GM12878 (cell line): ENCODE data around the gene CLEC1A. TPM values are rescaled to one million over a fixed set of nuclear protein-coding genes. Genes with fewer than 3 reads are reported as not detected.

Experiments used
- ATAC-seq: fragments of 200-7000 bp; cut with Tn5 transposase; 3 replicates; pipeline ENCODE4 v1.9.1; 2020; ENCODE audit warnings: mild to moderate bottlenecking, moderate library complexity
- BruUV-seq: library from RNA; stranded (reverse); fragments of 400-500 nt; replicated peaks from 2 replicates; lab custom pipeline; 2021; lab: Mats Ljungman, UMichigan
- CTCF ChIA-PET: fragments of 300-600 bp; sonication (Branson Sonifier 250); formaldehyde crosslinking; extraction: SDS; loops from one replicate; lab custom pipeline; 2021; ENCODE audit warnings: inconsistent platforms; lab: Yijun Ruan, JAX
- POLR2A ChIA-PET: fragments of 350-600 bp; formaldehyde crosslinking; extraction: SDS; loops from one replicate; lab custom pipeline; 2021; ENCODE audit warnings: inconsistent platforms; lab: Charles Lee
- RAD21 ChIA-PET: fragments of 300-600 bp; sonication (Branson Sonifier 250); formaldehyde crosslinking; loops from one replicate; lab custom pipeline; 2023; ENCODE audit warnings: antibody characterized with exemption; ENCODE audit not compliant: unreplicated experiment; lab: Charles Lee
- SMC1A ChIA-PET: fragments of 300-600 bp; sonication (Branson Sonifier 250); formaldehyde crosslinking; loops from one replicate; lab custom pipeline; 2023; ENCODE audit not compliant: unreplicated experiment, uncharacterized antibody; lab: Charles Lee
- DNase-seq: peaks from one replicate; pipeline ENCODE4 v3.0.0-alpha.2; 2011; ENCODE audit warnings: low read depth, low spot score
- FAIRE-seq: peaks from 3 replicates; lab custom pipeline; 2011; peaks lifted over from hg19 to GRCh38; lab: Jason Lieb, UNC
- H2AFZ ChIP-seq: 2 replicates; pipeline ENCODE4 v1.6.0; 2011; ENCODE audit warnings: low read depth, low read length, control low read depth; ENCODE audit not compliant: control insufficient read depth
- H3K27ac ChIP-seq: 2 replicates; pipeline ENCODE4 v1.5.1; 2011; ENCODE audit warnings: control low read depth; ENCODE audit not compliant: control insufficient read depth, insufficient read depth
- H3K27me3 ChIP-seq, 2 experiments: replicated peaks in 1 of 2; 2 replicates each; pipeline versions ENCODE4 v1.6.0 to v1.6.1; 2011; ENCODE audit warnings: low read length in 1 of 2; ENCODE audit not compliant: control insufficient read depth in 2 of 2, insufficient read depth in 2 of 2
- H3K36me3 ChIP-seq, 2 experiments: 2 replicates each; pipeline ENCODE4 v1.5.1; 2011; ENCODE audit warnings: low read length in 1 of 2; ENCODE audit not compliant: control insufficient read depth in 2 of 2, insufficient read depth in 2 of 2
- H3K4me1 ChIP-seq: 2 replicates; pipeline ENCODE4 v1.6.1; 2011; ENCODE audit warnings: mild to moderate bottlenecking, low read length, moderate library complexity, mixed read lengths; ENCODE audit not compliant: control insufficient read depth, insufficient read depth
- H3K4me2 ChIP-seq: 2 replicates; pipeline ENCODE4 v1.6.0; 2011; ENCODE audit warnings: control low read depth; ENCODE audit not compliant: control insufficient read depth, insufficient read depth
- H3K4me3 ChIP-seq: fragments of 200-600 bp; sonication (generic); 2 replicates; pipeline ENCODE4 v1.5.1; 2016
- H3K79me2 ChIP-seq: 2 replicates; pipeline ENCODE4 v1.6.0; 2011; ENCODE audit warnings: low read length; ENCODE audit not compliant: control insufficient read depth, insufficient read depth
- H3K9ac ChIP-seq: 2 replicates; pipeline ENCODE4 v1.8.0; 2011; ENCODE audit warnings: low read length, control low read depth, mixed read lengths; ENCODE audit not compliant: control insufficient read depth, insufficient read depth
- H3K9me3 ChIP-seq: replicated peaks from 3 replicates; pipeline ENCODE4 v1.5.1; 2011; ENCODE audit warnings: mild to moderate bottlenecking, low read length; ENCODE audit not compliant: control insufficient read depth, insufficient read depth
- H4K20me1 ChIP-seq: 2 replicates; pipeline ENCODE4 v1.6.0; 2011; ENCODE audit not compliant: control insufficient read depth, insufficient read depth
- ASH2L ChIP-seq: fragments of 300-600, 200-600 bp; sonication (generic); IDR thresholded peaks from 2 replicates; pipeline ENCODE4 v1.6.1; 2017; ENCODE audit warnings: low read depth, mild to moderate bottlenecking, borderline replicate concordance
- BCLAF1 ChIP-seq: fragments of 450-650 bp; IDR thresholded peaks from 2 replicates; pipeline ENCODE4 v1.6.1; 2017; ENCODE audit warnings: antibody characterized with exemption, mild to moderate bottlenecking, moderate library complexity
- BHLHE40 ChIP-seq, 2 experiments: fragments of 450-650 bp in 1 of 2; IDR thresholded peaks; 2 replicates each; pipeline ENCODE4 v1.6.1; 2011 to 2017; ENCODE audit warnings: low read depth in 2 of 2, borderline replicate concordance in 1 of 2, improper control_type of control experiment in 1 of 2, low read length in 1 of 2, mild to moderate bottlenecking in 1 of 2
- CTCF ChIP-seq, 3 experiments: IDR thresholded peaks in 2 of 3; conservative IDR thresholded peaks in 1 of 3; 2 replicates each; pipeline ENCODE4 v1.5.1; 2011; ENCODE audit warnings: low read depth in 3 of 3, low read length in 3 of 3, mild to moderate bottlenecking in 3 of 3, control low read depth in 2 of 3, moderate library complexity in 2 of 3, inconsistent platforms in 1 of 3, mixed read lengths in 1 of 3; ENCODE audit not compliant: control insufficient read depth in 2 of 3, insufficient read depth in 1 of 3; ENCODE audit errors: extremely low read depth in 1 of 3
- HDGF ChIP-seq: fragments of 450-650 bp; IDR thresholded peaks from 2 replicates; pipeline ENCODE4 v1.6.1; 2016; ENCODE audit warnings: antibody characterized with exemption
- IKZF2 ChIP-seq, 2 experiments: fragments of 450-650 bp; IDR thresholded peaks; 2 replicates each; pipeline ENCODE4 v1.6.1; 2017; ENCODE audit warnings: mild to moderate bottlenecking in 2 of 2, moderate library complexity in 2 of 2
- MTA3 ChIP-seq: IDR thresholded peaks from 2 replicates; pipeline ENCODE4 v1.6.1; 2012; ENCODE audit warnings: low read length, inconsistent platforms, borderline replicate concordance
- NFIC ChIP-seq: IDR thresholded peaks from 2 replicates; pipeline ENCODE4 v1.6.1; 2012; ENCODE audit warnings: low read depth, mild to moderate bottlenecking, inconsistent platforms, low read length, moderate library complexity
- NFYB ChIP-seq: IDR thresholded peaks from 2 replicates; pipeline ENCODE4 v1.6.1; 2011; ENCODE audit warnings: low read depth, mild to moderate bottlenecking, low read length, improper control_type of control experiment, moderate library complexity; ENCODE audit not compliant: insufficient read depth
- RBBP5 ChIP-seq: fragments of 200-600 bp; sonication (generic); conservative IDR thresholded peaks from 2 replicates; pipeline ENCODE4 v1.6.1; 2016
- STAT3 ChIP-seq: IDR thresholded peaks from 2 replicates; pipeline ENCODE4 v1.6.1; 2011; ENCODE audit warnings: low read depth, low read length, improper control_type of control experiment
- TCF7 ChIP-seq: IDR thresholded peaks from 2 replicates; pipeline ENCODE4 v1.6.1; 2014; ENCODE audit warnings: antibody characterized with exemption, borderline replicate concordance
- in situ Hi-C: fragments of 300-500 bp; cut with MboI; formaldehyde crosslinking; loops from 9 replicates; pipeline ENCODE4 v1.14.3; 2018; ENCODE audit warnings: mixed read lengths
- intact Hi-C: fragments of 100-400 bp; cut with micrococcal nuclease; formaldehyde crosslinking; loops from one replicate; pipeline ENCODE4 v1.14.2; 2022; ENCODE audit not compliant: unreplicated experiment
- polyA plus RNA-seq, 11 experiments: library from polyadenylated mRNA; depleted of rRNA in 4 of 11; unstranded in 6 of 11; stranded (reverse) in 5 of 11; fragments of >200 nt; fragmentation: Nextera tagmentation in 4 of 11; fragmentation: Illumina TruSeq in 1 of 11; extraction: Ambion mirVana in 4 of 11; extraction: Trizol in 1 of 11; gene quantifications; 1 replicate in 1 of 11; 2 replicates in 10 of 11; pipeline versions ENCODE4 v1.2.1 to v1.2.3, GENCODE V29; 2011 to 2016; ENCODE audit warnings: inconsistent platforms in 2 of 11, missing spikeins in 2 of 11, low read depth in 1 of 11
- total RNA-seq, 4 experiments: library from RNA; depleted of rRNA in 3 of 4; stranded (reverse); fragments of >200 nt in 3 of 4; fragmentation: Illumina TruSeq in 1 of 4; extraction: Trizol in 1 of 4; gene quantifications; 2 replicates each; pipeline versions ENCODE4 v1.2.1 to v1.2.3, GENCODE V29; 2013 to 2021
- TF ChIP-seq, protein P1 (sequence below): IDR thresholded peaks from 2 replicates; pipeline ENCODE4 v1.6.1; 2011; ENCODE audit warnings: low read depth, low read length, improper control_type of control experiment, borderline replicate concordance
- TF ChIP-seq, protein P2 (sequence below): IDR thresholded peaks from 2 replicates; pipeline ENCODE4 v1.6.1; 2012; ENCODE audit warnings: low read length, inconsistent platforms

The CLEC1A gene
- total and polyA plus RNA-seq, 10 of the 15 experiments (the other 5 are each of a cell fraction or from before 2014, with no cell fraction given) = not detected

DNA sequence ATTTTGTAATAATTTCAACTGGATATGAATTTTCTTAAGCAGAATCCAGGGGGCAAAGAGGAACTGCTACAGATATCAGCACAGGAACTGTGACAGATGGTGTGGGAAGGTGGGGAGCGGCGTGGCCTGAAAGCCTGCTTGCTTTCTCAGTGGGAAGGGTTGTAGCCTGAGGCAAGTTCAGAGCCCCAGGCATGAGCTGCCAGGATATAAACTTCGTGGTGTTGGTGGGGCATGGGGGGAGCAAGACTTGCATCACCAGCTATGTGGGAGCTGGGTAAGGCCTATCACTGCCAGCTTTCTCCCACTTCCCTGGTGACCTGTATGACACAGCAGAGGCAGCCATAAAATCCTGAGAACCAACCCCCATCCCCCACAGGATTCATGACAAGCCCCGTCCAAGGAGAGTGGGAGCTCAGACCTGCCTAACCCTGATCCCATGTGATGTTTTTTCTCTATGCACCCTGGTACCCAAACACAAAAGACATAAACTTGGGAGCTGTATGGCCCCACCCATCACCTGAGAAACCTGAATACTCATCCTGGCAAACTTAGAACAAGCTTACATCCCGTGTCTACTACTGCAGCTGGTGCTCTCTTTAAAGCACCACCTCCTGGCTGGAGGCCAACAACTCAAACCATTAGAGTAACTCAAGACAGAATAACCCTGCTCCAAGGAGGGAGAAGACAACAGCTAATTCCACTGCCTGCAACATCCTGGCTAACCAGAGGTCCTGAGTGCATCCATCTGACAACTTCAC is 16.5 kb downstream of the CLEC1A start (continued):
- TF ChIP-seq ASH2L (no peak), NFYB (no peak), TCF7 (no peak)
- TF ChIP-seq, protein P1, sequence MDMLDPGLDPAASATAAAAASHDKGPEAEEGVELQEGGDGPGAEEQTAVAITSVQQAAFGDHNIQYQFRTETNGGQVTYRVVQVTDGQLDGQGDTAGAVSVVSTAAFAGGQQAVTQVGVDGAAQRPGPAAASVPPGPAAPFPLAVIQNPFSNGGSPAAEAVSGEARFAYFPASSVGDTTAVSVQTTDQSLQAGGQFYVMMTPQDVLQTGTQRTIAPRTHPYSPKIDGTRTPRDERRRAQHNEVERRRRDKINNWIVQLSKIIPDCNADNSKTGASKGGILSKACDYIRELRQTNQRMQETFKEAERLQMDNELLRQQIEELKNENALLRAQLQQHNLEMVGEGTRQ = no peak

DNA sequence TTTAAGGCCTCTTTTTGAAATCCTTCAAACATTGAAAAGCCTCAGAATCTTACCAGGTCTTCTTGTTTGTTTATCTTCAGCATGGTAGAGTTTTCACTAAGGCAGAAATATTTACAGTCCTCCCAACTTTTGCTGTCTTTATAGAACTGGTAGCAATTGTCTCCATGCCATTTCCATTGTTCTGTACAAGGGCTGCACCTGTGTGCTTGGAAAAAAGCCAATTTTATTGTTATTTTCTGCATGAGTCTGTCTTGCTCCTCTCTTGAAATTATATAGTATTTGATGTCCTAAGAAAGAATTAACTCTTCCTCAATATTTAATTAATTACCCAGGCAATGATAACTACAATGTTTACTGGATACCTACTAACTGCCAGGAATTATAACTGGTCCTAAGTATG is 23.3 kb downstream of the CLEC1A start:
- no peak for ATAC-seq
- no TSS peak for BruUV-seq
- Histone ChIP-seq H3K36me3 (no peaks in the 10 kb centered on the region), H2AFZ (no peak overlapping the region), H3K4me1 (peaks cover 4% of the 10 kb centered on the region), H3K4me3 (no peak overlapping the region), H3K27ac (no peak overlapping the region), H3K79me2 (no peaks in the 10 kb centered on the region), H3K9ac (no peak overlapping the region), H3K4me2 (no peak overlapping the region), H3K27me3 (peaks cover 0 to 1% of the 10 kb centered on the region in 2 experiments; a peak in 2 of 4 replicates), H4K20me1 (no peaks in the 10 kb centered on the region), H3K9me3 (peaks cover under 1% of the 10 kb centered on the region; the same call in 1 of the 3 replicates)
- POLR2A ChIA-PET = no interaction called here
- RAD21 ChIA-PET = no interaction called here
- SMC1A ChIA-PET = no interaction called here
- no peak for FAIRE-seq
- no peak for DNase-seq
- in situ Hi-C loops (no loop called here), intact Hi-C loops (no loop called here)
- CTCF ChIA-PET = no interaction called here
- TF ChIP-seq RBBP5 = no peak
- TF ChIP-seq NFIC = no peak
- TF ChIP-seq, protein P2, sequence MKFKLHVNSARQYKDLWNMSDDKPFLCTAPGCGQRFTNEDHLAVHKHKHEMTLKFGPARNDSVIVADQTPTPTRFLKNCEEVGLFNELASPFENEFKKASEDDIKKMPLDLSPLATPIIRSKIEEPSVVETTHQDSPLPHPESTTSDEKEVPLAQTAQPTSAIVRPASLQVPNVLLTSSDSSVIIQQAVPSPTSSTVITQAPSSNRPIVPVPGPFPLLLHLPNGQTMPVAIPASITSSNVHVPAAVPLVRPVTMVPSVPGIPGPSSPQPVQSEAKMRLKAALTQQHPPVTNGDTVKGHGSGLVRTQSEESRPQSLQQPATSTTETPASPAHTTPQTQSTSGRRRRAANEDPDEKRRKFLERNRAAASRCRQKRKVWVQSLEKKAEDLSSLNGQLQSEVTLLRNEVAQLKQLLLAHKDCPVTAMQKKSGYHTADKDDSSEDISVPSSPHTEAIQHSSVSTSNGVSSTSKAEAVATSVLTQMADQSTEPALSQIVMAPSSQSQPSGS = no peak
- no peak for TF ChIP-seq MTA3
- no peak for TF ChIP-seq CTCF (IDR thresholded peaks at IDR 0.05 in 2 of 3, conservative IDR thresholded peaks at IDR 0.05 in 1 of 3; ENCODE audit: control insufficient read depth in 2 of 3, extremely low read depth in 1 of 3, insufficient read depth in 1 of 3, low read depth in 3 of 3, low read length in 3 of 3)
- no peak for TF ChIP-seq BHLHE40 (IDR thresholded peaks at IDR 0.05; ENCODE audit: borderline replicate concordance in 1 of 2, low read depth in 2 of 2, low read length in 1 of 2)
- no peak for TF ChIP-seq STAT3
- no peak for TF ChIP-seq IKZF2 (IDR thresholded peaks at IDR 0.05)
- no peak for TF ChIP-seq BCLAF1
- no peak for TF ChIP-seq HDGF
